Astrocyte of the cerebellum (primary cell): ENCODE results near the gene ZNF665.
A peak's percentile ranks its signal among the peaks of the same experiment; 100 is the strongest.

Source experiments
- DNase-seq: peaks from one replicate; pipeline ENCODE4 v3.0.0-alpha.2; 2011; ENCODE audit warnings: low read depth
- H3K4me3 ChIP-seq: 2 replicates; pipeline ENCODE4 v1.5.1; 2011; ENCODE audit warnings: mild to moderate bottlenecking, low read depth, low read length, moderate library complexity
- in situ Hi-C: cut with HindIII; loops from 2 replicates; pipeline ENCODE4 v1.10.0; 2017; ENCODE audit warnings: low sequenced_read_pairs
- TF ChIP-seq, protein P1 (sequence below): IDR thresholded peaks from 2 replicates; pipeline ENCODE4 v1.5.1; 2012; ENCODE audit warnings: low read length, low read depth, moderate library complexity, mild to moderate bottlenecking; ENCODE audit errors: missing control alignments

Gene ZNF665

GRCh38 chr19:53177986-53178385, 15.2 kb downstream of the ZNF665 start:
- in situ Hi-C loops: no loop called here
- no peak for DNase-seq
- TF ChIP-seq, protein P1, sequence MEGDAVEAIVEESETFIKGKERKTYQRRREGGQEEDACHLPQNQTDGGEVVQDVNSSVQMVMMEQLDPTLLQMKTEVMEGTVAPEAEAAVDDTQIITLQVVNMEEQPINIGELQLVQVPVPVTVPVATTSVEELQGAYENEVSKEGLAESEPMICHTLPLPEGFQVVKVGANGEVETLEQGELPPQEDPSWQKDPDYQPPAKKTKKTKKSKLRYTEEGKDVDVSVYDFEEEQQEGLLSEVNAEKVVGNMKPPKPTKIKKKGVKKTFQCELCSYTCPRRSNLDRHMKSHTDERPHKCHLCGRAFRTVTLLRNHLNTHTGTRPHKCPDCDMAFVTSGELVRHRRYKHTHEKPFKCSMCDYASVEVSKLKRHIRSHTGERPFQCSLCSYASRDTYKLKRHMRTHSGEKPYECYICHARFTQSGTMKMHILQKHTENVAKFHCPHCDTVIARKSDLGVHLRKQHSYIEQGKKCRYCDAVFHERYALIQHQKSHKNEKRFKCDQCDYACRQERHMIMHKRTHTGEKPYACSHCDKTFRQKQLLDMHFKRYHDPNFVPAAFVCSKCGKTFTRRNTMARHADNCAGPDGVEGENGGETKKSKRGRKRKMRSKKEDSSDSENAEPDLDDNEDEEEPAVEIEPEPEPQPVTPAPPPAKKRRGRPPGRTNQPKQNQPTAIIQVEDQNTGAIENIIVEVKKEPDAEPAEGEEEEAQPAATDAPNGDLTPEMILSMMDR: no peak
- H3K4me3 ChIP-seq: no peak overlapping the region

GRCh38 chr19:53172889-53173288, 20.3 kb downstream of the ZNF665 start:
- no peak overlapping the region for H3K4me3 ChIP-seq
- TF ChIP-seq, protein P1: no peak
- in situ Hi-C loops: no loop called here
- DNase-seq: no peak

DNA sequence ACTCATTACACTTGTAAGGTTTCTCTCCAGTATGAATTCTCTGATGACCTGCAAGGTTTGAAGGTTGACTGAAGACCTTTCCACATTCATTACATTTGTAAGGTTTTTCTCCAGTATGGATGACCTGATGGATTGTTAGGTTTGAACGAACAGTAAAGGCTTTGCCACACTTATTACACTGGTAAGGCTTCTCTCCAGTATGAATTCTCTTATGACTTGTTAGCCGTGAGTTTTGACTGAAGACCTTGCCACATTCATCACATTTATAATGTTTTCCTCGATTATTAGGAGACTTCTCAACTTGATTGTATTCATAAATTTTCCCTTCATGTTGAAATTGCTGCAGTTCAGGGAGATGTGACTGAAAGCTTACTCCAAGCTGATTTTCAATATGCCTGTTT, 27.5 kb downstream of the ZNF665 start:
- no peak for DNase-seq
- no peak overlapping the region for H3K4me3 ChIP-seq
- in situ Hi-C loops: no loop called here
- TF ChIP-seq, protein P1: no peak

DNA sequence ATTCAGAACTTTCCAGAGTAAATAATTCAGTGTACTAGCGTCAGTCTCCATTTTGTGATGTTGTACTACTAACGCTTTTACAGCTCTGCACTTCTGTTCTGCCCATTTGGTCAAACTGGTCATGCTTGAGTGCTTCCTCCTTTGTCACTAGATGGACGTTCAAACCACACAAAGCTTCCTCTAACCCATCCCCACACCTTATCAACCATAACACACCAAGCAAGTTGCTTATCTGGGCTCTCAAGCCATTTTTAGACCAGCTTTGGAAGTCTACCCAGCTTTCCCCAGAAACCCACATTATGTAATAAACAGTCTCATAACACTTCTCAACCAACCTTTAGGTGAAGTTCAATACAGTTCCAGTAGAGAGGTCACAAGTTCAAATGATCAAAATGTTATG, 32.0 kb downstream of the ZNF665 start:
- TF ChIP-seq, protein P1: no peak
- no peak for DNase-seq
- no peak overlapping the region for H3K4me3 ChIP-seq
- in situ Hi-C loops: no loop called here

- in situ Hi-C loops: no loop called here
- TF ChIP-seq, protein P1: no peak
- H3K4me3 ChIP-seq: no peak overlapping the region
- DNase-seq: no peak
These were observed 32.8 kb downstream of the ZNF665 start for GRCh38 chr19:53160350-53160749.

- peak overlapping the region; percentile 62 for H3K4me3 ChIP-seq
- in situ Hi-C loops: no loop called here
- no peak for DNase-seq
- TF ChIP-seq, protein P1: no peak
These were observed 35.0 kb downstream of the ZNF665 start for GRCh38 chr19:53158119-53158656.
